ENCODE data around the gene USP43.

DNA sequence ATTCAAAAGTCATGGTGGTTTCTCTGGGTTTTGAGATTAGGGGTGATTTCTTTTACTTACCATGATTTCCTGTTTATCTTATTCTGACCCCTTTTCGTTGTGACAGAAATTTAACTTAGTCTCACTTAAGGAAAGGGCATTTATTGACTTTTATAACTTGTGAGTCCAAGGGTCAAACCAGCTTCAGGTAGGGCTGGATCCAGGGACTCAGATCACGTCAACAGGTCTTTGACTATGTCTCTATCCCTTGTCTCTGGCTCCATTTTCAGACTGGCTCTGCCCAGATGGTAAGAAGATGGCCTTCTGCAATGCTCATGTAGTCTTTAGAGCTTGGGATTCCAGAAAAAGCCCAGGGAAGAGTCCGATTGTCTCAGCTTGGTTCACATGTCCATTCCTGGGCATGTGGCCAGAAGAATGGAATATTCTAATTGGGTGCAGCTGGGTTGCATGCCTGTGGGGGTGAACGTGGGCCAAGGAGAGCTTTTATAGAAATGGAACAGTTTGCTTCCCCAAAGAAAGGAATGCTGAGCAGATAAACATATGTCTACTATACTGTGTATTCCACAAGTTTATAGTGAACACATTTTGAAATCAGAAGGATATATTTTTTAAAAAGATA is 13.4 kb downstream of the USP43 start:
- TF ChIP-seq, protein P1, sequence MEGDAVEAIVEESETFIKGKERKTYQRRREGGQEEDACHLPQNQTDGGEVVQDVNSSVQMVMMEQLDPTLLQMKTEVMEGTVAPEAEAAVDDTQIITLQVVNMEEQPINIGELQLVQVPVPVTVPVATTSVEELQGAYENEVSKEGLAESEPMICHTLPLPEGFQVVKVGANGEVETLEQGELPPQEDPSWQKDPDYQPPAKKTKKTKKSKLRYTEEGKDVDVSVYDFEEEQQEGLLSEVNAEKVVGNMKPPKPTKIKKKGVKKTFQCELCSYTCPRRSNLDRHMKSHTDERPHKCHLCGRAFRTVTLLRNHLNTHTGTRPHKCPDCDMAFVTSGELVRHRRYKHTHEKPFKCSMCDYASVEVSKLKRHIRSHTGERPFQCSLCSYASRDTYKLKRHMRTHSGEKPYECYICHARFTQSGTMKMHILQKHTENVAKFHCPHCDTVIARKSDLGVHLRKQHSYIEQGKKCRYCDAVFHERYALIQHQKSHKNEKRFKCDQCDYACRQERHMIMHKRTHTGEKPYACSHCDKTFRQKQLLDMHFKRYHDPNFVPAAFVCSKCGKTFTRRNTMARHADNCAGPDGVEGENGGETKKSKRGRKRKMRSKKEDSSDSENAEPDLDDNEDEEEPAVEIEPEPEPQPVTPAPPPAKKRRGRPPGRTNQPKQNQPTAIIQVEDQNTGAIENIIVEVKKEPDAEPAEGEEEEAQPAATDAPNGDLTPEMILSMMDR (IDR thresholded peaks at IDR 0.05; ENCODE audit: low read depth, low read length, poor library complexity, severe bottlenecking): no peak
- no peak for TF ChIP-seq EZH2phosphoT487 (IDR thresholded peaks at IDR 0.05; ENCODE audit: borderline replicate concordance, low read length)
